ENCODE measurements around the gene AMMECR1L.
A peak's percentile ranks its signal among the peaks of the same experiment; 100 is the strongest.
"Not testable (repeated sequence)": the region's sequence is repeated elsewhere in the genome, so short reads cannot be mapped to it uniquely, and the experiment has no call there.

AMMECR1L gene

GRCh38 chr2:127887082-127887775 lies 1.5 kb upstream of the AMMECR1L start:
- no peak for DNase-seq (ENCODE audit: low read depth in 2 of 2)

GRCh38 chr2:127886593-127886935 lies 808 bp upstream of the AMMECR1L start:
- DNase-seq (ENCODE audit: low read depth in 2 of 2): not testable (repeated sequence)

- DNase-seq (ENCODE audit: low read depth in 2 of 2): peak in 1 of 2 donors; percentile 8
Measured at GRCh38 chr2:127884861-127885740, 655 bp downstream of the AMMECR1L start.

GRCh38 chr2:127884436-127884835 lies 1.3 kb downstream of the AMMECR1L start:
- no peak for DNase-seq (ENCODE audit: low read depth in 2 of 2)

GRCh38 chr2:127879899-127880298 lies 5.9 kb downstream of the AMMECR1L start:
- DNase-seq (ENCODE audit: low read depth in 2 of 2): no peak

- DNase-seq (ENCODE audit: low read depth in 2 of 2): no peak
Measured at GRCh38 chr2:127877626-127878025, 8.1 kb downstream of the AMMECR1L start.

GRCh38 chr2:127877136-127877535 lies 8.6 kb downstream of the AMMECR1L start:
- no peak for DNase-seq (ENCODE audit: low read depth in 2 of 2)

- DNase-seq (ENCODE audit: low read depth in 2 of 2): no peak
Measured at GRCh38 chr2:127874378-127875269, 11.1 kb downstream of the AMMECR1L start.

GRCh38 chr2:127873707-127874303 lies 12.0 kb downstream of the AMMECR1L start:
- no peak for DNase-seq (ENCODE audit: low read depth in 2 of 2)

- DNase-seq (ENCODE audit: low read depth in 2 of 2): no peak
Measured at GRCh38 chr2:127872354-127872753, 13.4 kb downstream of the AMMECR1L start.

- DNase-seq (ENCODE audit: low read depth in 2 of 2): no peak
Measured at GRCh38 chr2:127865926-127866325, 19.8 kb downstream of the AMMECR1L start.

- no peak for DNase-seq (ENCODE audit: low read depth in 2 of 2)
Measured at GRCh38 chr2:127864877-127865276, 20.9 kb downstream of the AMMECR1L start.

GRCh38 chr2:127862228-127862627 lies 23.5 kb downstream of the AMMECR1L start:
- DNase-seq (ENCODE audit: low read depth in 2 of 2): no peak

GRCh38 chr2:127860130-127860529 lies 25.6 kb downstream of the AMMECR1L start:
- no peak for DNase-seq (ENCODE audit: low read depth in 2 of 2)

GRCh38 chr2:127859712-127860085 lies 26.1 kb downstream of the AMMECR1L start:
- DNase-seq (ENCODE audit: low read depth in 2 of 2): peak; percentile 23 to 48

- DNase-seq (ENCODE audit: low read depth in 2 of 2): no peak
Measured at GRCh38 chr2:127857265-127857808, 28.4 kb downstream of the AMMECR1L start.

GRCh38 chr2:127853671-127854070 lies 32.1 kb downstream of the AMMECR1L start:
- DNase-seq (ENCODE audit: low read depth in 2 of 2): no peak

GRCh38 chr2:127852388-127852787 lies 33.4 kb downstream of the AMMECR1L start:
- DNase-seq (ENCODE audit: low read depth in 2 of 2): no peak

- DNase-seq (ENCODE audit: low read depth in 2 of 2): no peak
Measured at GRCh38 chr2:127847931-127848330, 37.8 kb downstream of the AMMECR1L start.

- DNase-seq (ENCODE audit: low read depth in 2 of 2): no peak
Measured at GRCh38 chr2:127844973-127845372, 40.8 kb downstream of the AMMECR1L start.

GRCh38 chr2:127843677-127844076 lies 42.1 kb downstream of the AMMECR1L start:
- DNase-seq (ENCODE audit: low read depth in 2 of 2): no peak

All from stimulated activated CD4-positive, alpha-beta T cell treated with anti-CD3 and anti-CD28 coated beads, Interleukin-4, amount 100 ng/mL, for 48 hours (primary cell).